GM19238 (cell line): ENCODE results near the gene ORAI2.
"Not testable (repeated sequence)": the region's sequence is repeated elsewhere in the genome, so short reads cannot be mapped to it uniquely, and the experiment has no call there.

Experiments used
- DNase-seq: peaks from one replicate; pipeline ENCODE4 v3.0.0; 2011; ENCODE audit warnings: low spot score; ENCODE audit not compliant: insufficient read length

Gene ORAI2

GRCh38 chr7:102469351-102469971, 36.1 kb downstream of the ORAI2 start:
- no peak for DNase-seq

GRCh38 chr7:102469972-102470825, 36.8 kb downstream of the ORAI2 start:
- DNase-seq, result no peak

GRCh38 chr7:102471791-102472125, 38.4 kb downstream of the ORAI2 start:
- no peak for DNase-seq

GRCh38 chr7:102472126-102473041, 39.0 kb downstream of the ORAI2 start:
- no peak for DNase-seq

GRCh38 chr7:102473271-102473991, 40.1 kb downstream of the ORAI2 start:
- no peak for DNase-seq

- DNase-seq, result not testable (repeated sequence)
Observed at GRCh38 chr7:102474116-102474515, 40.7 kb downstream of the ORAI2 start.

GRCh38 chr7:102474736-102475435, 41.5 kb downstream of the ORAI2 start:
- not testable (repeated sequence) for DNase-seq

GRCh38 chr7:102478314-102479208, 45.2 kb downstream of the ORAI2 start, which contains the start of gene POLR2J:
Gene POLR2J, minus strand, starts transcription at chr7:102478922. Its CDS starts 62 bp downstream, at chr7:102478860.
- DNase-seq, result not testable (repeated sequence)

- not testable (repeated sequence) for DNase-seq
Observed at GRCh38 chr7:102479209-102479584, 45.8 kb downstream of the ORAI2 start.

- DNase-seq, result not testable (repeated sequence)
Observed at GRCh38 chr7:102479982-102480637, 46.7 kb downstream of the ORAI2 start.

- not testable (repeated sequence) for DNase-seq
Observed at GRCh38 chr7:102481962-102482361, 48.6 kb downstream of the ORAI2 start.

GRCh38 chr7:102484317-102484716, 50.9 kb downstream of the ORAI2 start:
- DNase-seq, result not testable (repeated sequence)

- DNase-seq, result not testable (repeated sequence)
Observed at GRCh38 chr7:102490529-102491075, 57.2 kb downstream of the ORAI2 start.

- DNase-seq, result not testable (repeated sequence)
Observed at GRCh38 chr7:102493220-102493935, 60.0 kb downstream of the ORAI2 start.

GRCh38 chr7:102494026-102494425, 60.7 kb downstream of the ORAI2 start:
- not testable (repeated sequence) for DNase-seq

- DNase-seq, result not testable (repeated sequence)
Observed at GRCh38 chr7:102494473-102495149, 61.2 kb downstream of the ORAI2 start.

GRCh38 chr7:102496861-102497260, 63.5 kb downstream of the ORAI2 start:
- not testable (repeated sequence) for DNase-seq
